NCI-H128 (cell line): Measurements from ENCODE around the gene FKBP1A.
"Not testable (repeated sequence)": the region's sequence is repeated elsewhere in the genome, so short reads cannot be mapped to it uniquely, and the experiment has no call there.

Experiments
- DNase-seq: peaks from one replicate; lab custom pipeline; 2025; ENCODE audit not compliant: unreplicated experiment; lab: John Stamatoyannopoulos, UW

FKBP1A gene

DNA sequence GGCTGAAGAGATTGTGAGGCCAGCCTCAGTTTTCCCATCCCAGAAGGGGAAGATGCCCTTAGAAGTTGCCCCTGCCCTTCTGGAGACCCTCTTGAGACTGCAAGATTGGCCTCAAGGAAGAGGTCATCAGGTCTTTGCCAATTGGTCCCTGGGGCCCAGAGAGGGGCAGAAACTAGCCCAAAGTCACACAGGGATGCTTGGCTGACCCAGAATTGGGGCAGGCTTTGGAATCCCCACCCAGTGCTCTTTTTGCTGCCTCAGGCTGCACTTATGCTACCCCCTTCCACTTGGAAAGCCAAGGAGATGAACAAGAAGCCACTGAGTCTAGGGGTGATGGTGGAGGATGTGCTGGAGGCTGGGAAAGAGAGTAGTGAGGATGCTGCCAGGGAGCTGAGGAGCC is 24.9 kb upstream of the FKBP1A start:
- DNase-seq = no peak

DNA sequence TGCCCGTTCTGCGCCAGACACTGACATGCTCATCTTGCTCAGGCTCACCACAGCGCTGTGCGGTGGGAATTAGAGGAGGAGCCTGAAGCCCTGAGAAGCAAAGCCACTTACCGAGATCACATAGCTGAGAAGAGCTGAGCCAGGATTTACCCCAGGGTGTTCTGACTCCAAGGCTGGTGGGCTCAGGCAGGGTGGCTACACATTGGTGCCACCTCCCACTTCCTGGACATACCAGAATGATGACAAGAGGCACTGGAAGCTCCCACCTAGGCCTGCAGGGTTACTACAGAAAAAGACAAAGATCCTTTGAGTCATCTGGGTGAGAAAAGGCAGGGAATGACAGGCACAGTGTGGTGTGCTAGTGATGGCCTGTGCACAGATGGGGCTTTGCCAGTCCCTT is 24.4 kb upstream of the FKBP1A start:
- DNase-seq = no peak

DNA sequence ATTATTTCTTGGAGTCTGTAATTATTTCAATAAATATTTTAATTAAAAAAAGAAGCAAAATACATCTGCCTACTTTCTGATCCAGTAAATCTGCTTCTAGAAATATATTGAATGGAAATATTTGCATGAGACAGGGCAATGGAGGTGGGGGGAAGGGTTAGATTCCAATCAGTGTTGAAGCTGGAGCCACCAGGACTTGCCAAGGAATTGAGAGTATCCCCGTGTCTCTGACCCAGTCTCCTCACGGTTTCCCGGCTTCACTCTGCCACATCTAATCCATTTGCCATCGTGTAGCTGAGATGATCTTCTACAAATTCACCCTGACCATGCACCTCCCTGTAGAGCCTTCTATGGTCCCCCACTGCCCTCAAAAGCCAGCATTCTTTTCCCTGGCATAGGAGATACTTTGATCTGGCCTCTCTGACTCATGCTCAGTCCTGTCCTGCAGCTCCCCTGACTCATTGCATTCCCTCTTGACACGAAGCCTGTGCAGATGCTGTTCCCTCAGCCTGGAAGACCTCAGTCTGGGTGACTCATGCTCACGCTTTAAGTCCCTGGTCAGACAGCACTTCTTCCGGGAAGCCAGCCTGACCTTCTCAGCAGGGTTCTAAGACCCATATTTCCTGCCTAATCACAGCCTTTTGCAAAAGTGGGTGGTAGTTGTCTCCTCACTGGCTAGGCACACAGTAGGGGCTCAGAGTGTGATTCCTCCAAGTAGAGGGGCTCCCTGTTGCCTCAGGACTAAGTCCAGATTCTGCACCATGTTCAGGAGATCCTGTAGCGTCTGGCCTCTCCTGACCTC is 23.0 kb upstream of the FKBP1A start:
- DNase-seq = no peak

GRCh38 chr20:1414982-1415381 is 22.1 kb upstream of the FKBP1A start:
- DNase-seq = no peak

DNA sequence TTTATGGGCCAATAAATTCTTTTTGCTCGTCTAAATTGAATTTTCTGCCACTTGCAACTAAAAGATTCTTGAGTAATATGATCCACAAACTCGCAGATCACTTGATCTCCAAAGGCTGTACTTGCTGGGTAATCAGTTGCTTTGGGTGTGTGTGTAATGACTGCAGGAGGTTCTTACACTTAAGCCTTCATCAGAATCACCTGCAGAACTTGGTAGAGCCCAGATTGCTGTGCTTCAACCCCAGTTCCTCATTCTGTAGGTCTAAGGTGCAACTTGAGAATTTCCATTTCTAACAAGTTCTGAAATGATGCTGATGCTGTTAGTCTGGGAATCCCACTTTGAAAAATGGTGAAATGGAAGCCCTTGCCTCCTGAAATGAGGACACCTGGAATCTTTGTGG is 12.9 kb upstream of the FKBP1A start:
- no peak for DNase-seq

DNA sequence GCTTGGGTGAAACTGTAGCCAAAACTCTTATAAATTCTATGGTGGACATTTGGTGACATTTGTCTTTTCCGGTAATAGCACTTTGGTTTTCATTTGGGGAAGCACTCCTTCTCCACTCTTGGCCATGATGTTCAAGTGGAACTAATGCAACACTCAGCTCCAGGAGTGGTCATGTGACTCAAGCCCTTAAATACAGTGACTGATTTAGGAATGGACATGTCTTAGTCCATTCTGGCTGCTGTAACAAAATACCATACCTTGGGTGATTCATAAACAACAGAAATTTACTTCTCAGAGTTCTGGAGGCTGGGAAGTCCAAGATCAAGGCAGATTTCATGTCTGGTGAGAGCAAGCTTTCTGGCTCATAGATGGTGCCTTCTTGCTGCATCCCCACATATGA is 10.8 kb upstream of the FKBP1A start:
- no peak for DNase-seq

DNA sequence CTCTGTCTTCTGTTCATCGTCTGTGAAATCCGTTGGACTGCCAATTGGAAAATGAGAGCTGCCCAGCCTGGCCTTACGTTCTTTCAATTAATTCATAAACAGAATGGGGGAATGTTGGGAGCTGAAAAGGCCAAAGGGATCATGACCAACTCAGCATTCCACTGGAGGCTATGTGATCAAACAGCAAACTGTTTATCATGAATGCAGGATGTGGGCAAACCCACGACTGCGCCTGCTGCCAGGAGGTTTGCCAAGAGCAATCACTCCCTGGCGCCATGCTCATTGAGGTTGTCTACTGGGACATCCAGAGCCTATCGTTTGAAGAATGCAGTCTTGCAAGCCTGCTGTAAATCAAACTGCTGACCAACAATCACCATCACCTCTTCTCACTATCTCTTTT is 9.3 kb upstream of the FKBP1A start:
- no peak for DNase-seq

GRCh38 chr20:1401451-1401907 is 8.6 kb upstream of the FKBP1A start:
- DNase-seq = no peak

GRCh38 chr20:1399678-1400366 is 7.0 kb upstream of the FKBP1A start:
- DNase-seq = not testable (repeated sequence)

- DNase-seq = not testable (repeated sequence)
These were observed 5.3 kb upstream of the FKBP1A start for GRCh38 chr20:1398185-1398584.

- DNase-seq = no peak
These were observed 4.9 kb upstream of the FKBP1A start for GRCh38 chr20:1397710-1398109.

DNA sequence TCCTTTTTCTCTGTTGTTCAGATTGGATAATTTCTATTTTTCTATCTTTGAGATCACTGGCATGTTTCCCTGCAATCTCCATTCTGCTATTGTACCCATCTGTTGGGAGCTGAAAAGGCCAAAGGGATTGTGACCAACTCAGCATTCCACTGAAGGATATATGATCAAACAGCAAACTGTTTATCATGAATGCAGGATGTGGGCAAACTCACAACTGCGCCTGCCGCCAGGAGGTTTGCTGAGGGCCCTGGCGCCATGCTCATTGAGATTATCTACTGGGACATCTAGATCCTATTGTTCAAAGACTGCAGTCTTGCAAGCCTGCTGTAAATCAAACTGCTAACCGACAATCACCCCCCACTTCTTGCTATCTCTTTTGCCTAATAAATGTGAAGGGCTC is 3.8 kb upstream of the FKBP1A start:
- DNase-seq = no peak

DNA sequence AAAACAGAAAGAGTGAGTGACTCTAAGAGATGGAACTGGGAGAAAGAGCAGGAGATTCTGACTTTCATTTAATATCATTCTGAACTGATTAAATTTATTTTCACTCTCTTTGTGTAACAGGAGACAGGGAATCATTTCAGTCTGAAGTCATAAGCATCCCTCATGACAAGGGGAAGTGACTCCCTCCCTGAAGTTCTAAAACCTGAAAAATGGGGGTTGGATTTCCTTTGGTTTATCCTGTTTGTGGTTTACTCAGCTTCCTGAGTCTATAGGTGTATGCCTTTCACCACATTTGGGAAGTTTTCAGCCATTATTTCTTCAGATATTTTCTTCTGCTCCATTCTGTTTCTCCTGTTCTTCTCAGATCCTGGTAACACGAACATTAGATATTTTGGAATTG is 3.4 kb upstream of the FKBP1A start:
- DNase-seq = no peak

GRCh38 chr20:1394686-1395085 is 1.8 kb upstream of the FKBP1A start:
- no peak for DNase-seq

GRCh38 chr20:1393507-1393882 is 641 bp upstream of the FKBP1A start:
- DNase-seq = no peak

GRCh38 chr20:1392443-1392692 is 486 bp downstream of the FKBP1A start:
- no peak for DNase-seq

GRCh38 chr20:1391640-1392442 is 1.0 kb downstream of the FKBP1A start:
- DNase-seq = no peak

DNA sequence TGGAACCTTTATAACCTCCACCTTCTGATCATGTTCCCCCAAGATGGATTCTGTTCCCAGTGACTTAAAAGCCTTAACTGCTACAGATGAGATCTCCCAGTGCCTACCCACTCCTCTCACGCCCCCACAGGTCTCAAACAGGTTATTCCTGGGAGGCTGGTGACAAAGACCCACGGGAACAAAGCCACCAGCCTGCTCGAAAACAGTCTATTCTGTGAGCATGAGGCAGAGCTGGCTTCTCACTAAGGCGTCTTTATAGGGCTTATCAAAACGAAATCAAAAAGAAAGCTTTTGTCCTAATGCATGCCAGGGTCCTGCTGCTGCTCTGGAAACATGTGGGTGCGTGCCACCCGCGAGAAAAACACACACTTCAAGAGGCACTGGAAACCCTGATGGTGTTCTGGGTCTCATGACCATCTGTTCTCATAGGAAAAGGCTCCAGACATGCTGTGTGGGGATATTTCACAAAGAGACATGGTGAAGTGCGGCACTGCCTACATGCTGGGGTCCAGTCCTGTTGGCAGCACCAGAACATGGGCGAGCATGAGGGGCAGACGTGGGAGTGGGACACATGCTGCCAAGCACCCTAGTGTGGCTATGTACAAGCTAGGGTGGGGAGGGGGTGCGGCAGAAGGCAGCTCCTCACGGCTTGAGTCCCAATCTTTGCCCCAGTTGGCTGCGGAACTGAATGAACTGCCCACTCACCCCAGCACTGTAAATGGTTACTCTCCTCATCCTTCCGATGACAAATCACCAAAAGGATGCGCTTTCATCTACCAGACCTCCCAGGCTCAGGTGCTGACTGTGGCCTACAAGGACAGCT is 2.1 kb downstream of the FKBP1A start:
- no peak for DNase-seq

GRCh38 chr20:1389703-1390580 is 2.9 kb downstream of the FKBP1A start:
- no peak for DNase-seq

DNA sequence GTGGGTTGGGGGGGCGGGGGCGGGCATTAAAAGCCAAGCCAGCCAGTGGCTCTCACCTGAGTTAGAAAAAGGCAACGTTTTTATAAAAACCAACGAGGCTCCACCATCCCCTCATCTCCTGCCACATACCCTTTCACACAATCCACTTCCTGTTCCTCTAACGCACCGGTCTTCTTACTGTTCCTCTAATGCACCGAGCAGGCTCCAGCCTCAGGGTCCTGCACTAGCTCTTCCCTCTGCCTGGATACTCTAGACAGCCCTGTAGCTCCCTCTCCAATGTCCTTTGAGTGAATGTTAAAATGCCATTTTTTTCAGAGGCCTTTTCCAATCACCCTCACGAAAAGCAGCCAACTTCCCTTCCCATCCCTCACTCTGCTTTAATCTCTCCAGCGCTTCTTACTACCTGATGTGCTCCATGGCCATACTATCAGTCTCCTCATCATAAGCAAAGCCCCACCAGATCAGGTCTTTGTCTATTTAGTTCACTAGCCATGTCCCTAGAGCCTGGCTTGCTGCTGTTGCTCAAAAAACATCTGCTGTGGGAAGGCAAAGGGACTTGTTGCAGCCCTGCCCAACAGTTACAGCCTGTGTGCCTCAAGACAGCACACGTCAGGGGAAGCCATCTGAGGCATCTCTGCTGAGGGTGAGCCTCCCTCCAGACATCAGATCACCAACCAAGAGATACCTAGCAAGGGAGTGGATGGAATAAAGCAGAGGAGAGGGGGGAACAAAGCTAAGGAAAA is 3.9 kb downstream of the FKBP1A start:
- DNase-seq = no peak
